Stimulated activated CD4-positive, alpha-beta T cell treated with anti-CD3 and anti-CD28 coated beads, Interleukin-4, amount 100 ng/mL, for 24 hours (primary cell): ENCODE data around the gene CDKL4.
"Not testable (repeated sequence)": the region's sequence is repeated elsewhere in the genome, so short reads cannot be mapped to it uniquely, and the experiment has no call there.

Experiments
- DNase-seq: peaks from one replicate; pipeline ENCODE4 v3.0.0-alpha.2; 2020

The CDKL4 gene

GRCh38 chr2:39243469-39244123 lies at the start of gene CDKL4:
Gene CDKL4 (minus strand): TSS chr2:39243970.
- peak; percentile 11 for DNase-seq

- no peak for DNase-seq
Observed at GRCh38 chr2:39290433-39290832, 46.7 kb upstream of the CDKL4 start.

GRCh38 chr2:39289609-39290008 lies 45.8 kb upstream of the CDKL4 start:
- DNase-seq: no peak

- no peak for DNase-seq
Observed at GRCh38 chr2:39283561-39283960, 39.8 kb upstream of the CDKL4 start.

GRCh38 chr2:39281391-39281790 lies 37.6 kb upstream of the CDKL4 start:
- no peak for DNase-seq

- DNase-seq: no peak
Observed at GRCh38 chr2:39275016-39275415, 31.2 kb upstream of the CDKL4 start.

GRCh38 chr2:39269941-39270340 lies 26.2 kb upstream of the CDKL4 start:
- DNase-seq: no peak

GRCh38 chr2:39266916-39267434 lies 23.2 kb upstream of the CDKL4 start:
- no peak for DNase-seq

- DNase-seq: no peak
Observed at GRCh38 chr2:39266139-39266805, 22.5 kb upstream of the CDKL4 start.

- DNase-seq: no peak
Observed at GRCh38 chr2:39265315-39265714, 21.5 kb upstream of the CDKL4 start.

- DNase-seq: no peak
Observed at GRCh38 chr2:39264733-39265132, 21.0 kb upstream of the CDKL4 start.

- no peak for DNase-seq
Observed at GRCh38 chr2:39260087-39260486, 16.3 kb upstream of the CDKL4 start.

GRCh38 chr2:39256040-39256439 lies 12.3 kb upstream of the CDKL4 start:
- DNase-seq: no peak

- DNase-seq: no peak
Observed at GRCh38 chr2:39252888-39253518, 9.2 kb upstream of the CDKL4 start.

- DNase-seq: no peak
Observed at GRCh38 chr2:39247512-39248043, 3.8 kb upstream of the CDKL4 start.

GRCh38 chr2:39246382-39246980 lies 2.7 kb upstream of the CDKL4 start:
- no peak for DNase-seq

GRCh38 chr2:39244963-39245625 lies 1.3 kb upstream of the CDKL4 start:
- DNase-seq: peak; percentile 10

- DNase-seq: not testable (repeated sequence)
Observed at GRCh38 chr2:39244241-39244862, 582 bp upstream of the CDKL4 start.

- no peak for DNase-seq
Observed at GRCh38 chr2:39241588-39241987, 2.2 kb downstream of the CDKL4 start.

- no peak for DNase-seq
Observed at GRCh38 chr2:39240758-39241157, 3.0 kb downstream of the CDKL4 start.

- DNase-seq: no peak
Observed at GRCh38 chr2:39234754-39235153, 9.0 kb downstream of the CDKL4 start.

GRCh38 chr2:39232141-39232540 lies 11.6 kb downstream of the CDKL4 start:
- DNase-seq: no peak
